Skeletal muscle satellite cell (primary cell): ENCODE results near the gene MAP2.

Experiments used
- H3K27me3 ChIP-seq: 2 replicates; pipeline ENCODE4 v1.7.0; 2013; ENCODE audit warnings: low read length; ENCODE audit not compliant: control insufficient read depth, insufficient read depth
- H3K36me3 ChIP-seq: 2 replicates; pipeline ENCODE4 v1.7.0; 2013; ENCODE audit warnings: mild to moderate bottlenecking, control low read depth, low read length; ENCODE audit not compliant: insufficient read depth
- H3K4me1 ChIP-seq: 2 replicates; pipeline ENCODE4 v1.7.0; 2013; ENCODE audit warnings: low read length; ENCODE audit not compliant: control insufficient read depth, insufficient read depth
- H3K4me2 ChIP-seq: 2 replicates; pipeline ENCODE4 v1.7.0; 2013; ENCODE audit warnings: mild to moderate bottlenecking, low read length
- H3K4me3 ChIP-seq: 2 replicates; pipeline ENCODE4 v1.7.0; 2013; ENCODE audit warnings: low read length
- H3K9ac ChIP-seq: 2 replicates; pipeline ENCODE4 v1.7.0; 2013; ENCODE audit warnings: mild to moderate bottlenecking, low read depth, low read length, moderate library complexity
- H3K9me3 ChIP-seq: replicated peaks from 2 replicates; pipeline ENCODE4 v1.7.0; 2013; ENCODE audit warnings: mild to moderate bottlenecking, control low read depth, low read length

MAP2 gene

DNA sequence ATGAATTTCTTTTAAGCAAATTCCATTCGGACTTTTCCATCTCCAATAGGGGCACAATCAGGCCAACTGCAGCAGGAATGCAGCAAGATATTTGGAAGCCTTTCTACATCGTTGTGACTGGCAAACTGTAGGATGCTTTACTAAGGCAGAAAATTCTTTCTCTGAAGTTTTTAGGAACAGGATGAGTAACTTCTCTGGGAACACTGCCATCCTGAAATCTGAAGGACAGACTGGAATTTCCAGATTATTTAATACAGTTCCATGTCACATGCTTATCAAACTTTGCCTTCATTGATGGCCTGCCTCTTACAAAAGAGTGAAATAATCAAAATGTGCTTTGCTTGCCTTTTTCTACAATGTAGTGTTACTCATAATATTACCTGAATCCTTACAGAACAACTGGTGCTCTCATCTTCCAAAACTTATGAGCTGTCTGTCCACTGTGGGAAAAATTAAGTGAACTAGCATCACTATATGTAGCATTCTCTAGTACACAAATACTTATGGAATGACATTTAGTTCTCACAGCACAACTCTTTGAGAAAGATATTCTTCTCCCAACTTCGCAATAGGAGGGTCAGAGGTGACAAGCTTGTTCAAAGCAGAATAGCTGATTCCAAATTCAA, 32.0 kb upstream of the MAP2 start:
- no peak overlapping the region for H3K9ac ChIP-seq
- H3K4me2 ChIP-seq: no peak overlapping the region
- no peaks in the 10 kb centered on the region for H3K27me3 ChIP-seq
- H3K36me3 ChIP-seq: no peaks in the 10 kb centered on the region
- no peak overlapping the region for H3K4me3 ChIP-seq
- no peaks in the 10 kb centered on the region for H3K9me3 ChIP-seq
- peaks cover 6% of the 10 kb centered on the region for H3K4me1 ChIP-seq

GRCh38 chr2:209395229-209395628, 28.6 kb upstream of the MAP2 start:
- Histone ChIP-seq H3K4me2 (no peak overlapping the region), H3K9ac (no peak overlapping the region), H3K9me3 (no peaks in the 10 kb centered on the region), H3K36me3 (no peaks in the 10 kb centered on the region), H3K4me3 (no peak overlapping the region), H3K27me3 (no peaks in the 10 kb centered on the region), H3K4me1 (peaks cover 6% of the 10 kb centered on the region)

- Histone ChIP-seq H3K9ac (no peak overlapping the region), H3K4me1 (peaks cover 6% of the 10 kb centered on the region), H3K36me3 (no peaks in the 10 kb centered on the region), H3K27me3 (no peaks in the 10 kb centered on the region), H3K4me3 (no peak overlapping the region), H3K4me2 (no peak overlapping the region), H3K9me3 (no peaks in the 10 kb centered on the region)
These were observed 28.2 kb upstream of the MAP2 start for GRCh38 chr2:209395652-209396051.

DNA sequence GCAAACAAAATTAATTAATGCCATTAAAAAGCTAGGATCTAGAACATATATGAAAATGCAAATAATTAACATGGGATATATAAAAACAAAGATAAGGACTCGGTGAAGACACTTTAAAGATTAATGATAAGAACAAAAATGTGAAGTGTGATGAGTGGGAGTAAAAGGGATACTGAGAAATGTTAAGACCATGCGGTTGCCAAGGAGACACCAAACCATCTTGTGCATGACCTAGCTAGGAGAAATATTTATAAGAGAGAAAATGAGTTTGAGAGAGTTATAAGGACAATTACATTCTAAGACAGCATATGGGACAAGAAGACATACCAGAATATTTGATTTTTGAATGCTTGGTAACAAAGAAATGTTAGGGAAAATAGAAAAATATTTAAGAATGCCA, 25.4 kb upstream of the MAP2 start:
- H3K4me3 ChIP-seq: no peak overlapping the region
- no peaks in the 10 kb centered on the region for H3K27me3 ChIP-seq
- no peak overlapping the region for H3K9ac ChIP-seq
- H3K4me2 ChIP-seq: no peak overlapping the region
- no peaks in the 10 kb centered on the region for H3K9me3 ChIP-seq
- H3K36me3 ChIP-seq: no peaks in the 10 kb centered on the region
- no peaks in the 10 kb centered on the region for H3K4me1 ChIP-seq

DNA sequence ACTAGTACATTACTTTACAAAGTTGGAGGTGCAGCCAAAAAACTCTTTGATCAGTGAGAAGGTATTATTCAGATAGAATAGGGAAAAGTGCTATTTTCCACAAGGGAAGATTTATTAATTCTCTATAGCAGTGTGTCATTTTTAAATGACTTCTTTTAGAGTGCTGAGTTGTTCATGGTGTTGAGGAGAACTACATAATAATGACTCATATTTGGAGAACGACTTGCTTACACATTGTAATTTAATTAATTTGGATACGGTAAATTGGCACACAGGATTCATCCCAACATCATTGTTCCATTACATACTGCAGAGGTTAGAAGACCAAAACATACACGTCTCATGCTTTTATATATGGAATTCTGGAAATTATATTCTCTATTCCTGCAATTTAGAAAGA, 22.1 kb upstream of the MAP2 start:
- Histone ChIP-seq H3K9me3 (no peaks in the 10 kb centered on the region), H3K4me3 (no peak overlapping the region), H3K36me3 (no peaks in the 10 kb centered on the region), H3K4me1 (no peaks in the 10 kb centered on the region), H3K9ac (no peak overlapping the region), H3K27me3 (no peaks in the 10 kb centered on the region), H3K4me2 (no peak overlapping the region)

DNA sequence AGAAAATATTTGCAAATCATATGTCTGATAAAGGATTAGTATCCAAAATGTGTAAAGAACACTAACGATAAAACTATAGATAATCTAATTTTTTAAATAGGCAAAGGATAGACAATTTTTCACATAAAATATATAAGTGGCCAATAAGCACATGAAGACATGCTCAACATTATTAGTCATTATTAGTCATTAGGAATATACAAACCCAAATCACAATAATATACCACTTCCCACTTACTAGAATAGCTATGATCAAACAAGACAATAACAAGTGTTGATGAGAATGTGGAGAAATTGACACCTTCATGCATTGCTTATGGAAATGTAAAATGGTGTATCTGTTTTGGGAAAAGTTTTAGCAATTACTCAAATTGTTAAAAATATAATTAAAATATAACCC, 12.6 kb upstream of the MAP2 start:
- Histone ChIP-seq H3K36me3 (no peaks in the 10 kb centered on the region), H3K4me3 (no peak overlapping the region), H3K9me3 (peaks cover 3% of the 10 kb centered on the region), H3K9ac (no peak overlapping the region), H3K4me1 (no peaks in the 10 kb centered on the region), H3K27me3 (no peaks in the 10 kb centered on the region), H3K4me2 (no peak overlapping the region)

DNA sequence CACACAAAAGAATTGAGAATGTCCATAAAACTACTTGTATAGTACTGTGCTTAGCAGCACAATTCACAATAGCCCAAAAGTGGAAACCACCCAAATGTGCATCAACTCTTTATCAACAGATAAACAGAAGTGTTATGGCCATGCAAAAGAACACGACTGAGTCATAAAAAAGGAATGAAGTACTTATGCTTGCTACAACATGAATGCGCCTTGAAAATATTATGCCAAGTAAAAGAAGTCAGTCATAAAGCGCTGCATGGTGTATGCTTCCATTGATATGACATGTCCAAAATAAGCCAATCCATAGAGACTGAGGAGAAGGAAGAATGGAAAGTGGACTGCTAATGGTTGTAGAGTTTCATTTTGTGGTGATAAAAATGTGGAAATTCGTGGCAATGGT, 12.1 kb upstream of the MAP2 start:
- H3K9me3 ChIP-seq: peaks cover 3% of the 10 kb centered on the region

GRCh38 chr2:209413311-209414014, 10.4 kb upstream of the MAP2 start:
- Histone ChIP-seq H3K9me3 (peaks cover 3% of the 10 kb centered on the region), H3K4me2 (no peak overlapping the region), H3K27me3 (no peaks in the 10 kb centered on the region), H3K4me1 (no peaks in the 10 kb centered on the region), H3K9ac (no peak overlapping the region), H3K36me3 (no peaks in the 10 kb centered on the region), H3K4me3 (no peak overlapping the region)

More for the DNA sequence above, 12.1 kb upstream of the MAP2 start:
- Histone ChIP-seq H3K4me2 (no peak overlapping the region), H3K4me3 (no peak overlapping the region), H3K4me1 (no peaks in the 10 kb centered on the region), H3K9ac (no peak overlapping the region), H3K36me3 (no peaks in the 10 kb centered on the region), H3K27me3 (no peaks in the 10 kb centered on the region)

DNA sequence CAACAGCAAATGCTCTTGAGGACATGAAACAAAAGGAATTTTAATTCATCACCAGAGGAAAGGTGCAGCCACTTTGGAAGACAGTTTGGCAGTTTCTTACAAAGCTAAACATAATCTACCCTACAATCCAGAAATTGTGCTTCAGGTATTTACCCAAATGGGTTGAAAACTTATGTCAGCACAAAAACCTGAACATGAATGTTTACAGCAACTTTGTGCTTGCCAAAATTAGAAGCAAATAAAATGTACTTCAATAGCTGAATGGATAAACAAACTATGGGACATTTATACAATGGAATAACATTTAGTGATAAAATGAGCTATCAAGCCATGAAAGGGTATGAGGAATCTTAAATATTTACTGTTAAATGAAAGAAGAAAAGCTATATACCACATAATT, 6.9 kb upstream of the MAP2 start:
- Histone ChIP-seq H3K9me3 (peaks cover 3% of the 10 kb centered on the region), H3K36me3 (no peaks in the 10 kb centered on the region), H3K4me1 (no peaks in the 10 kb centered on the region), H3K9ac (no peak overlapping the region), H3K27me3 (no peaks in the 10 kb centered on the region), H3K4me2 (no peak overlapping the region), H3K4me3 (no peak overlapping the region)

GRCh38 chr2:209422191-209422754, 1.6 kb upstream of the MAP2 start:
- H3K36me3 ChIP-seq: no peaks in the 10 kb centered on the region
- no peak overlapping the region for H3K4me2 ChIP-seq
- H3K4me3 ChIP-seq: no peak overlapping the region
- no peaks in the 10 kb centered on the region for H3K27me3 ChIP-seq
- no peaks in the 10 kb centered on the region for H3K9me3 ChIP-seq
- peaks cover 15% of the 10 kb centered on the region for H3K4me1 ChIP-seq
- H3K9ac ChIP-seq: no peak overlapping the region

- Histone ChIP-seq H3K4me2 (peak overlapping the region; percentile 100), H3K9ac (peak overlapping the region; percentile 84), H3K36me3 (no peaks in the 10 kb centered on the region), H3K4me3 (peak overlapping the region; percentile 86), H3K4me1 (peaks cover 15% of the 10 kb centered on the region), H3K27me3 (no peaks in the 10 kb centered on the region), H3K9me3 (no peaks in the 10 kb centered on the region)
These were observed 403 bp downstream of the MAP2 start for GRCh38 chr2:209424199-209424701.
